Liver (tissue), 9 donors: ENCODE measurements around the gene METTL15. TPM values are rescaled to one million over a fixed set of nuclear protein-coding genes. Genes with fewer than 3 reads are reported as not detected.
"Not testable (repeated sequence)": the region's sequence is repeated elsewhere in the genome, so short reads cannot be mapped to it uniquely, and the experiment has no call there.

Experiments
- DNase-seq: peaks from one replicate; pipeline ENCODE4 v3.0.0-alpha.2; 2017; ENCODE audit warnings: low spot score
- H3K27ac ChIP-seq, 2 donors: one replicate each; pipeline ENCODE4 v1.7.0; 2013; ENCODE audit warnings: inconsistent platforms in 2 of 2, low read length in 2 of 2, control low read depth in 1 of 2, low read depth in 1 of 2, mild to moderate bottlenecking in 1 of 2
- H3K27me3 ChIP-seq, 4 donors: one replicate each; pipeline versions ENCODE4 v1.6.1 to v1.7.0; 2013; ENCODE audit warnings: low read length in 3 of 4, inconsistent platforms in 1 of 4, mild to moderate bottlenecking in 1 of 4, moderate library complexity in 1 of 4; ENCODE audit not compliant: control insufficient read depth in 4 of 4, insufficient read depth in 4 of 4
- H3K36me3 ChIP-seq, 4 donors: one replicate each; pipeline versions ENCODE4 v1.6.1 to v1.7.0; 2013; ENCODE audit warnings: low read length in 3 of 4, mild to moderate bottlenecking in 3 of 4, low read depth in 1 of 4, moderate library complexity in 1 of 4; ENCODE audit not compliant: control insufficient read depth in 4 of 4, insufficient read depth in 3 of 4
- H3K4me1 ChIP-seq, 4 donors: one replicate each; pipeline versions ENCODE4 v1.6.1 to v1.7.0; 2013; ENCODE audit warnings: low read length in 3 of 4, mild to moderate bottlenecking in 3 of 4, moderate library complexity in 1 of 4; ENCODE audit not compliant: control insufficient read depth in 4 of 4, insufficient read depth in 4 of 4
- H3K4me3 ChIP-seq, 3 donors: one replicate each; pipeline versions ENCODE4 v1.6.1 to v1.7.0; 2013; ENCODE audit warnings: low read length in 3 of 3, control low read depth in 1 of 3, low read depth in 1 of 3, mild to moderate bottlenecking in 1 of 3
- H3K9ac ChIP-seq, 2 donors: one replicate each; pipeline ENCODE4 v1.7.0; 2013; ENCODE audit warnings: low read length in 2 of 2, mild to moderate bottlenecking in 2 of 2, moderate library complexity in 2 of 2, control low read depth in 1 of 2, low read depth in 1 of 2
- H3K9me3 ChIP-seq, 4 donors: one replicate each; pipeline versions ENCODE4 v1.6.1 to v1.7.0; 2013; ENCODE audit warnings: low read length in 3 of 4; ENCODE audit not compliant: control insufficient read depth in 4 of 4
- EGR1 ChIP-seq, 2 donors: IDR thresholded peaks; 2 replicates each; pipeline ENCODE4 v1.6.1; 2016 to 2018; ENCODE audit warnings: antibody characterized with exemption in 2 of 2, low read depth in 2 of 2
- FOXA1 ChIP-seq: IDR thresholded peaks from 2 replicates; pipeline ENCODE4 v1.6.1; 2016; ENCODE audit warnings: antibody characterized with exemption
- FOXA2 ChIP-seq: IDR thresholded peaks from 2 replicates; pipeline ENCODE4 v1.6.1; 2016; ENCODE audit warnings: antibody characterized with exemption
- GABPA ChIP-seq, 2 donors: IDR thresholded peaks in 1 of 2; conservative IDR thresholded peaks in 1 of 2; 2 replicates each; pipeline ENCODE4 v1.6.1; 2016; ENCODE audit warnings: antibody characterized with exemption in 2 of 2, mild to moderate bottlenecking in 1 of 2, moderate library complexity in 1 of 2
- HNF4A ChIP-seq, 2 donors: conservative IDR thresholded peaks; 2 replicates each; pipeline ENCODE4 v1.6.1; 2016; ENCODE audit warnings: antibody characterized with exemption in 2 of 2, mild to moderate bottlenecking in 2 of 2
- JUND ChIP-seq, 2 donors: IDR thresholded peaks; 2 replicates each; pipeline ENCODE4 v1.6.1; 2016; ENCODE audit warnings: antibody characterized with exemption in 2 of 2
- NR2F2 ChIP-seq: IDR thresholded peaks from 2 replicates; pipeline ENCODE4 v1.6.1; 2016; ENCODE audit warnings: antibody characterized with exemption
- RAD21 ChIP-seq, 2 donors: IDR thresholded peaks; 2 replicates each; pipeline ENCODE4 v1.6.1; 2016; ENCODE audit warnings: antibody characterized with exemption in 2 of 2, mild to moderate bottlenecking in 2 of 2
- REST ChIP-seq: IDR thresholded peaks from 2 replicates; pipeline ENCODE4 v1.6.1; 2016; ENCODE audit warnings: antibody characterized with exemption, mild to moderate bottlenecking
- SP1 ChIP-seq: IDR thresholded peaks from 2 replicates; pipeline ENCODE4 v1.6.1; 2018; ENCODE audit warnings: antibody characterized with exemption, mild to moderate bottlenecking
- TAF1 ChIP-seq: conservative IDR thresholded peaks from 2 replicates; pipeline ENCODE4 v1.6.1; 2016; ENCODE audit warnings: antibody characterized with exemption, mild to moderate bottlenecking
- YY1 ChIP-seq: IDR thresholded peaks from 2 replicates; pipeline ENCODE4 v1.6.1; 2016; ENCODE audit warnings: antibody characterized with exemption, mild to moderate bottlenecking
- ZBTB33 ChIP-seq: IDR thresholded peaks from 2 replicates; pipeline ENCODE4 v1.6.1; 2016; ENCODE audit warnings: antibody characterized with exemption
- WGBS: extraction: QIAGEN DNeasy Blood & Tissue Kit; methylation state at CpG from one replicate; pipeline ENCODE4 v1.1.7; 2013; 5-methylcytosine and 5-hydroxymethylcytosine counted together
- polyA plus RNA-seq, 2 donors: library from polyadenylated mRNA; stranded (reverse) in 1 of 2; unstranded in 1 of 2; fragments of 200-250 nt in 1 of 2; fragments of >200 nt in 1 of 2; fragmentation: Nextera tagmentation in 1 of 2; extraction: Ambion mirVana in 1 of 2; gene quantifications; one replicate each; pipeline versions ENCODE4 v1.2.1 to v1.2.3, GENCODE V29; 2013 to 2015
- total RNA-seq, 2 donors: library from RNA; depleted of rRNA; stranded (reverse); fragments of >200 nt; gene quantifications; one replicate each; pipeline ENCODE4 v1.2.3, GENCODE V29; 2014
- TF ChIP-seq, protein P1 (sequence below): IDR thresholded peaks from 2 replicates; pipeline ENCODE4 v1.6.1; 2016; ENCODE audit warnings: antibody characterized with exemption
- TF ChIP-seq, protein P2 (sequence below): IDR thresholded peaks from 2 replicates; pipeline ENCODE4 v1.6.1; 2016; ENCODE audit warnings: antibody characterized with exemption
- TF ChIP-seq, protein P3 (sequence below): fragments of 150-350 bp; IDR thresholded peaks from 2 replicates; pipeline ENCODE4 v1.5.1; 2017; ENCODE audit warnings: improper control_type of control experiment, low read depth, low read length; ENCODE audit not compliant: missing input control
- donor health status: healthy.
- donor health status: healthy.
- donor health status: healthy.
- donor health status: healthy.
- donor health status: healthy.

The METTL15 gene
- total and polyA plus RNA-seq, 4 donors: 4.1 to 11.5 (median 8.1) TPM

- no peak overlapping the region for H3K9ac ChIP-seq
Measured at GRCh38 chr11:28269586-28269985, 161.4 kb downstream of the METTL15 start.

DNA sequence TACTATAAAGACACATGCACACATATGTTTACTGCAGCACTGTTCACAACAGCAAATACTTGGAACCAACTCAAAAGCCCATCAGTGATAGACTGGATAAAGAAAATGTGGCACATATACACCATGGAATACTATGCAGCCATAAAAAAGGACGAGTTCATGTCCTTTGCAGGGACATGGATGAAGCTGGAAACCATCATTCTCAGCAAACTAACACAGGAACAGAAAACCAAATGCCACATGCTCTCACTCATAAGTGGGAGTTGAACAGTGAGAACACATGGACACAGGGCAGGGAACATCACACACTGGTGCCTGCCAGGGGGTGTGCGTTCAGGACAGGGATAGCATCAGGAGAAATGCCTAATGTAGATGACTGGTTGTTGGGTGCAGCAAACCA, 164.1 kb downstream of the METTL15 start:
- H3K9ac ChIP-seq, H3K27me3 ChIP-seq, H3K27ac ChIP-seq, H3K36me3 ChIP-seq, H3K9me3 ChIP-seq, DNase-seq, H3K4me3 ChIP-seq, H3K4me1 ChIP-seq: not testable (repeated sequence)
- WGBS: 90% methylated on average over 2 of the region's 2 CpGs

More at GRCh38 chr11:28269586-28269985, 161.4 kb downstream of the METTL15 start:
- no peaks in the 10 kb centered on the region for H3K9me3 ChIP-seq
- 96% methylated on average over 1 of the region's 1 CpG for WGBS
- DNase-seq: no peak
- H3K27me3 ChIP-seq: no peaks in the 10 kb centered on the region
- no peaks in the 10 kb centered on the region for H3K36me3 ChIP-seq
- no peaks in the 10 kb centered on the region for H3K4me1 ChIP-seq
- no peak overlapping the region for H3K4me3 ChIP-seq
- TF ChIP-seq TAF1 (no peak), FOXA1 (no peak), EGR1 (IDR thresholded peaks at IDR 0.05; ENCODE audit: low read depth in 2 of 2) (no peak), NR2F2 (no peak), REST (no peak), JUND (IDR thresholded peaks at IDR 0.05) (no peak)
- TF ChIP-seq, protein P1, sequence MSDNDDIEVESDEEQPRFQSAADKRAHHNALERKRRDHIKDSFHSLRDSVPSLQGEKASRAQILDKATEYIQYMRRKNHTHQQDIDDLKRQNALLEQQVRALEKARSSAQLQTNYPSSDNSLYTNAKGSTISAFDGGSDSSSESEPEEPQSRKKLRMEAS: no peak
- no peak overlapping the region for H3K27ac ChIP-seq

DNA sequence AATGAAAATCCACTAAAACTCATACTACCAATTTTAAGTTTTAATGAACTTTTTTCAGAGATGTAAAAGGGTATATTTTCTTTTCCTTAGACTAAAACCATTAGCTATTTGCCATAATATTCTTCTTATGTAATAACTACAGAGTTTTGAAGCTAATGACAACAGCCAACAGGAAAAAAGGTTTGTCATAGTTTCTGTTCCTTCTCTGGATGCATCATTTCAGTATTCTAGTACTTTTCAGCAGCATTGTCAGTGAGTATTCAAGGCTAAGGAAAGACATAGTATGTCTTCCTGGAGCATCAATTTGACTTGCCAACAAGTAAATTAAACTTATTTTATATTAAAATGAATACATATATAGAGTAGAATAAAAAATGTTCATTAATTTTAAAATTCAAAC, 166.0 kb downstream of the METTL15 start:
- Histone ChIP-seq H3K4me1 (no peaks in the 10 kb centered on the region), H3K4me3 (no peak overlapping the region), H3K9ac (no peak overlapping the region), H3K27ac (no peak overlapping the region), H3K27me3 (no peaks in the 10 kb centered on the region), H3K36me3 (no peaks in the 10 kb centered on the region), H3K9me3 (no peaks in the 10 kb centered on the region)
- DNase-seq: no peak
- TF ChIP-seq YY1 (no peak), TAF1 (no peak), SP1 (no peak), REST (no peak), EGR1 (IDR thresholded peaks at IDR 0.05; ENCODE audit: low read depth in 2 of 2) (no peak), FOXA2 (no peak), FOXA1 (no peak), JUND (IDR thresholded peaks at IDR 0.05) (no peak), ZBTB33 (no peak), HNF4A (conservative IDR thresholded peaks at IDR 0.05) (no peak), RAD21 (IDR thresholded peaks at IDR 0.05) (no peak), NR2F2 (no peak), GABPA (IDR thresholded peaks at IDR 0.05 in 1 of 2, conservative IDR thresholded peaks at IDR 0.05 in 1 of 2) (no peak)
- TF ChIP-seq, protein P1: no peak
- TF ChIP-seq, protein P2, sequence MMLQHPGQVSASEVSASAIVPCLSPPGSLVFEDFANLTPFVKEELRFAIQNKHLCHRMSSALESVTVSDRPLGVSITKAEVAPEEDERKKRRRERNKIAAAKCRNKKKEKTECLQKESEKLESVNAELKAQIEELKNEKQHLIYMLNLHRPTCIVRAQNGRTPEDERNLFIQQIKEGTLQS: no peak
- TF ChIP-seq, protein P3, sequence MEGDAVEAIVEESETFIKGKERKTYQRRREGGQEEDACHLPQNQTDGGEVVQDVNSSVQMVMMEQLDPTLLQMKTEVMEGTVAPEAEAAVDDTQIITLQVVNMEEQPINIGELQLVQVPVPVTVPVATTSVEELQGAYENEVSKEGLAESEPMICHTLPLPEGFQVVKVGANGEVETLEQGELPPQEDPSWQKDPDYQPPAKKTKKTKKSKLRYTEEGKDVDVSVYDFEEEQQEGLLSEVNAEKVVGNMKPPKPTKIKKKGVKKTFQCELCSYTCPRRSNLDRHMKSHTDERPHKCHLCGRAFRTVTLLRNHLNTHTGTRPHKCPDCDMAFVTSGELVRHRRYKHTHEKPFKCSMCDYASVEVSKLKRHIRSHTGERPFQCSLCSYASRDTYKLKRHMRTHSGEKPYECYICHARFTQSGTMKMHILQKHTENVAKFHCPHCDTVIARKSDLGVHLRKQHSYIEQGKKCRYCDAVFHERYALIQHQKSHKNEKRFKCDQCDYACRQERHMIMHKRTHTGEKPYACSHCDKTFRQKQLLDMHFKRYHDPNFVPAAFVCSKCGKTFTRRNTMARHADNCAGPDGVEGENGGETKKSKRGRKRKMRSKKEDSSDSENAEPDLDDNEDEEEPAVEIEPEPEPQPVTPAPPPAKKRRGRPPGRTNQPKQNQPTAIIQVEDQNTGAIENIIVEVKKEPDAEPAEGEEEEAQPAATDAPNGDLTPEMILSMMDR: no peak
